ENCODE results near the gene RAB11FIP4.

GRCh38 chr17:31393749-31394146 lies 2.3 kb downstream of the RAB11FIP4 start:
- TF ChIP-seq, protein P1, sequence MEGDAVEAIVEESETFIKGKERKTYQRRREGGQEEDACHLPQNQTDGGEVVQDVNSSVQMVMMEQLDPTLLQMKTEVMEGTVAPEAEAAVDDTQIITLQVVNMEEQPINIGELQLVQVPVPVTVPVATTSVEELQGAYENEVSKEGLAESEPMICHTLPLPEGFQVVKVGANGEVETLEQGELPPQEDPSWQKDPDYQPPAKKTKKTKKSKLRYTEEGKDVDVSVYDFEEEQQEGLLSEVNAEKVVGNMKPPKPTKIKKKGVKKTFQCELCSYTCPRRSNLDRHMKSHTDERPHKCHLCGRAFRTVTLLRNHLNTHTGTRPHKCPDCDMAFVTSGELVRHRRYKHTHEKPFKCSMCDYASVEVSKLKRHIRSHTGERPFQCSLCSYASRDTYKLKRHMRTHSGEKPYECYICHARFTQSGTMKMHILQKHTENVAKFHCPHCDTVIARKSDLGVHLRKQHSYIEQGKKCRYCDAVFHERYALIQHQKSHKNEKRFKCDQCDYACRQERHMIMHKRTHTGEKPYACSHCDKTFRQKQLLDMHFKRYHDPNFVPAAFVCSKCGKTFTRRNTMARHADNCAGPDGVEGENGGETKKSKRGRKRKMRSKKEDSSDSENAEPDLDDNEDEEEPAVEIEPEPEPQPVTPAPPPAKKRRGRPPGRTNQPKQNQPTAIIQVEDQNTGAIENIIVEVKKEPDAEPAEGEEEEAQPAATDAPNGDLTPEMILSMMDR (IDR thresholded peaks at IDR 0.05) = no peak
- TF ChIP-seq SIN3A (IDR thresholded peaks at IDR 0.05; ENCODE audit: borderline replicate concordance, insufficient read depth, low read depth, low read length) = no peak
